Thyroid gland (tissue), 4 donors: Measurements from ENCODE around the gene GABARAPL2.
"Not testable (repeated sequence)": the region's sequence is repeated elsewhere in the genome, so short reads cannot be mapped to it uniquely, and the experiment has no call there.

Experiments used
- CTCF ChIP-seq, 6 experiments: fragments of 200-600 bp in 3 of 6; fragments of 450-650 bp in 3 of 6; sonication (generic) in 3 of 6; IDR thresholded peaks; one replicate each; pipeline ENCODE4 v1.5.1; 2016 to 2019; ENCODE audit warnings: antibody characterized with exemption in 6 of 6, mild to moderate bottlenecking in 2 of 6, inconsistent platforms in 1 of 6, moderate library complexity in 1 of 6
- POLR2A ChIP-seq, 2 donors: fragments of 450-650 bp; IDR thresholded peaks; one replicate each; pipeline ENCODE4 v1.6.1; 2017; ENCODE audit warnings: antibody characterized with exemption in 2 of 2, mild to moderate bottlenecking in 2 of 2, moderate library complexity in 1 of 2

GRCh38 chr16:75542462-75542861 is 23.7 kb upstream of the GABARAPL2 start:
- not testable (repeated sequence) for TF ChIP-seq CTCF, POLR2A (IDR thresholded peaks at IDR 0.05)
